Endothelial cell of umbilical vein (primary cell): Measurements from ENCODE around the gene SORCS2.

Experiments used
- CTCF ChIP-seq, 2 donors: IDR thresholded peaks; 1 replicate in 1 of 2; 2 replicates in 1 of 2; pipeline ENCODE4 v1.5.1; 2011; ENCODE audit warnings: low read length in 2 of 2, mild to moderate bottlenecking in 2 of 2, moderate library complexity in 2 of 2, control low read depth in 1 of 2, inconsistent platforms in 1 of 2, low read depth in 1 of 2; ENCODE audit not compliant: insufficient read depth in 1 of 2; ENCODE audit errors: extremely low read depth in 1 of 2
- EZH2 ChIP-seq: IDR thresholded peaks from 2 replicates; pipeline ENCODE4 v1.6.1; 2012; ENCODE audit warnings: borderline replicate concordance, low read depth, mild to moderate bottlenecking, moderate library complexity, low read length, inconsistent platforms; ENCODE audit not compliant: severe bottlenecking
- MYC ChIP-seq: IDR thresholded peaks from one replicate; pipeline ENCODE4 v1.6.1; 2011; ENCODE audit warnings: mild to moderate bottlenecking, low read depth, low read length
- POLR2A ChIP-seq: IDR thresholded peaks from 2 replicates; pipeline ENCODE4 v1.6.1; 2012; ENCODE audit warnings: low read depth, mild to moderate bottlenecking, control low read depth, low read length
- POLR2AphosphoS5 ChIP-seq: IDR thresholded peaks from 2 replicates; pipeline ENCODE4 v1.6.1; 2012; ENCODE audit warnings: low read depth, mild to moderate bottlenecking, control low read depth, low read length, moderate library complexity; ENCODE audit not compliant: insufficient read depth

- TF ChIP-seq POLR2AphosphoS5 (no peak), POLR2A (no peak), CTCF (IDR thresholded peaks at IDR 0.05; ENCODE audit: extremely low read depth in 1 of 2, insufficient read depth in 1 of 2, low read depth in 1 of 2, low read length in 2 of 2) (no peak), EZH2 (no peak), MYC (no peak)
Observed at GRCh38 chr4:7442574-7443162, 250.3 kb downstream of the SORCS2 start.
